ENCODE results near the gene SH3TC2. TPM values are rescaled to one million over a fixed set of nuclear protein-coding genes. Genes with fewer than 3 reads are reported as not detected.

The SH3TC2 gene
- total and polyA plus RNA-seq, 10 of the 15 experiments (the other 5 are each of a cell fraction or from before 2014, with no cell fraction given): not detected

GRCh38 chr5:149047462-149047861, 15.4 kb downstream of the SH3TC2 start:
- DNase-seq (ENCODE audit: low read depth, low spot score) (no peak), FAIRE-seq (no peak), ATAC-seq (no peak)
- in situ Hi-C loops (cut with MboI): loop anchor here (25.0 kb wide), 1 partner anchor 860 kb away; no protein-coding TSS in a partner anchor
- RAD21 ChIA-PET (ENCODE audit: unreplicated experiment): no interaction called here
- no TSS peak for BruUV-seq (replicated peaks)
- POLR2A ChIA-PET: no interaction called here
- CTCF ChIA-PET: no interaction called here
- SMC1A ChIA-PET (ENCODE audit: uncharacterized antibody, unreplicated experiment): interaction anchor here (1.5 kb wide), 1 partner anchor 12 kb away, joined by 4 read pairs; no protein-coding TSS in a partner anchor
- WGBS (ENCODE audit: insufficient coverage, insufficient replicate concordance, low lambda C conversion rate, missing lambda C conversion rate): 44% methylated on average over 3 of the region's 3 CpGs
- no peaks in the 10 kb centered on the region for H3K4me1 ChIP-seq (ENCODE audit: control insufficient read depth, insufficient read depth, low read length)
- H2AFZ ChIP-seq (ENCODE audit: control insufficient read depth, low read depth, low read length): no peak overlapping the region
- H3K36me3 ChIP-seq (ENCODE audit: control insufficient read depth in 2 of 2, insufficient read depth in 2 of 2, low read length in 1 of 2): no peaks in the 10 kb centered on the region
- H3K9me3 ChIP-seq (replicated peaks; ENCODE audit: control insufficient read depth, insufficient read depth, low read length): no peaks in the 10 kb centered on the region
- no peak overlapping the region for H3K27ac ChIP-seq (ENCODE audit: control insufficient read depth, insufficient read depth)
- H3K4me3 ChIP-seq: no peak overlapping the region
- H3K79me2 ChIP-seq (ENCODE audit: control insufficient read depth, insufficient read depth, low read length): no peaks in the 10 kb centered on the region
- no peak overlapping the region for H3K9ac ChIP-seq (ENCODE audit: control insufficient read depth, insufficient read depth, low read length)
- intact Hi-C loops (cut with micrococcal nuclease; ENCODE audit: unreplicated experiment): no loop called here
- TF ChIP-seq JUNB (IDR thresholded peaks at IDR 0.05): no peak
- no peak for TF ChIP-seq RELA (IDR thresholded peaks at IDR 0.05; ENCODE audit: borderline replicate concordance, partially characterized antibody)
- TF ChIP-seq PKNOX1 (IDR thresholded peaks at IDR 0.05): no peak
- no peak for TF ChIP-seq POLR2A (IDR thresholded peaks at IDR 0.05; ENCODE audit: low read depth, low read length)
- no peak for TF ChIP-seq CBX3 (IDR thresholded peaks at IDR 0.05; ENCODE audit: borderline replicate concordance, low read depth)
- TF ChIP-seq HDGF (IDR thresholded peaks at IDR 0.05): no peak
- TF ChIP-seq POLR2AphosphoS2 (IDR thresholded peaks at IDR 0.05; ENCODE audit: low read depth, low read length): no peak
- TF ChIP-seq ATF7 (IDR thresholded peaks at IDR 0.05; ENCODE audit: low read depth): no peak
- TF ChIP-seq KDM1A (IDR thresholded peaks at IDR 0.05; ENCODE audit: borderline replicate concordance): no peak
- no peak for TF ChIP-seq BHLHE40 (IDR thresholded peaks at IDR 0.05; ENCODE audit: borderline replicate concordance in 1 of 2, low read depth in 2 of 2, low read length in 1 of 2)
- TF ChIP-seq, protein P1, sequence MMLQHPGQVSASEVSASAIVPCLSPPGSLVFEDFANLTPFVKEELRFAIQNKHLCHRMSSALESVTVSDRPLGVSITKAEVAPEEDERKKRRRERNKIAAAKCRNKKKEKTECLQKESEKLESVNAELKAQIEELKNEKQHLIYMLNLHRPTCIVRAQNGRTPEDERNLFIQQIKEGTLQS (IDR thresholded peaks at IDR 0.05; ENCODE audit: borderline replicate concordance, extremely low read depth, low read depth, low read length): no peak
- TF ChIP-seq GABPA (IDR thresholded peaks at IDR 0.05; ENCODE audit: low read depth): no peak
- TF ChIP-seq E4F1 (IDR thresholded peaks at IDR 0.05; ENCODE audit: borderline replicate concordance, partially characterized antibody): no peak
- H4K20me1 ChIP-seq (ENCODE audit: control insufficient read depth, insufficient read depth): no peaks in the 10 kb centered on the region
- H3K4me2 ChIP-seq (ENCODE audit: control insufficient read depth, insufficient read depth): no peak overlapping the region
- H3K27me3 ChIP-seq (replicated peaks in 1 of 2; ENCODE audit: control insufficient read depth in 2 of 2, insufficient read depth in 2 of 2, low read length in 1 of 2): no peaks in the 10 kb centered on the region

Data from GM12878 (cell line).